Astrocyte of the cerebellum (primary cell): ENCODE measurements around the gene MARCHF4.

Source experiments
- DNase-seq: peaks from one replicate; pipeline ENCODE4 v3.0.0-alpha.2; 2011; ENCODE audit warnings: low read depth
- H3K4me3 ChIP-seq: 2 replicates; pipeline ENCODE4 v1.5.1; 2011; ENCODE audit warnings: mild to moderate bottlenecking, low read depth, low read length, moderate library complexity
- CTCF ChIP-seq: IDR thresholded peaks from 2 replicates; pipeline ENCODE4 v1.5.1; 2012; ENCODE audit warnings: low read length, low read depth, moderate library complexity, mild to moderate bottlenecking; ENCODE audit errors: missing control alignments
- in situ Hi-C: cut with HindIII; loops from 2 replicates; pipeline ENCODE4 v1.10.0; 2017; ENCODE audit warnings: low sequenced_read_pairs

MARCHF4 gene

GRCh38 chr2:216404010-216404618 is 31.8 kb upstream of the MARCHF4 start:
- DNase-seq: peak; percentile 12
- in situ Hi-C loops: no loop called here
- TF ChIP-seq CTCF: peak; percentile 82
- H3K4me3 ChIP-seq: no peak overlapping the region

GRCh38 chr2:216402751-216403150 is 30.5 kb upstream of the MARCHF4 start:
- H3K4me3 ChIP-seq: no peak overlapping the region
- no peak for TF ChIP-seq CTCF
- DNase-seq: no peak
- in situ Hi-C loops: no loop called here

GRCh38 chr2:216399621-216400020 is 27.3 kb upstream of the MARCHF4 start:
- in situ Hi-C loops: no loop called here
- no peak for DNase-seq
- H3K4me3 ChIP-seq: no peak overlapping the region
- TF ChIP-seq CTCF: no peak

- in situ Hi-C loops: no loop called here
- TF ChIP-seq CTCF: no peak
These were observed 22.6 kb upstream of the MARCHF4 start for GRCh38 chr2:216394881-216395280.

GRCh38 chr2:216392945-216393840 is 20.9 kb upstream of the MARCHF4 start:
- no peak for TF ChIP-seq CTCF
- in situ Hi-C loops: no loop called here
- no peak overlapping the region for H3K4me3 ChIP-seq
- no peak for DNase-seq

More at GRCh38 chr2:216394881-216395280, 22.6 kb upstream of the MARCHF4 start:
- no peak overlapping the region for H3K4me3 ChIP-seq
- DNase-seq: no peak

- no peak for DNase-seq
- in situ Hi-C loops: no loop called here
- TF ChIP-seq CTCF: no peak
- H3K4me3 ChIP-seq: no peak overlapping the region
These were observed 19.8 kb upstream of the MARCHF4 start for GRCh38 chr2:216392018-216392562.
